Suppressor macrophage treated with lipopolysaccharide for 1 hour (primary cell): Measurements from ENCODE around the gene TACO1.

Experiments
- DNase-seq, 3 donors: peaks; one replicate each; pipeline ENCODE4 v3.0.0-alpha.2; 2020 to 2022

The TACO1 gene

DNA sequence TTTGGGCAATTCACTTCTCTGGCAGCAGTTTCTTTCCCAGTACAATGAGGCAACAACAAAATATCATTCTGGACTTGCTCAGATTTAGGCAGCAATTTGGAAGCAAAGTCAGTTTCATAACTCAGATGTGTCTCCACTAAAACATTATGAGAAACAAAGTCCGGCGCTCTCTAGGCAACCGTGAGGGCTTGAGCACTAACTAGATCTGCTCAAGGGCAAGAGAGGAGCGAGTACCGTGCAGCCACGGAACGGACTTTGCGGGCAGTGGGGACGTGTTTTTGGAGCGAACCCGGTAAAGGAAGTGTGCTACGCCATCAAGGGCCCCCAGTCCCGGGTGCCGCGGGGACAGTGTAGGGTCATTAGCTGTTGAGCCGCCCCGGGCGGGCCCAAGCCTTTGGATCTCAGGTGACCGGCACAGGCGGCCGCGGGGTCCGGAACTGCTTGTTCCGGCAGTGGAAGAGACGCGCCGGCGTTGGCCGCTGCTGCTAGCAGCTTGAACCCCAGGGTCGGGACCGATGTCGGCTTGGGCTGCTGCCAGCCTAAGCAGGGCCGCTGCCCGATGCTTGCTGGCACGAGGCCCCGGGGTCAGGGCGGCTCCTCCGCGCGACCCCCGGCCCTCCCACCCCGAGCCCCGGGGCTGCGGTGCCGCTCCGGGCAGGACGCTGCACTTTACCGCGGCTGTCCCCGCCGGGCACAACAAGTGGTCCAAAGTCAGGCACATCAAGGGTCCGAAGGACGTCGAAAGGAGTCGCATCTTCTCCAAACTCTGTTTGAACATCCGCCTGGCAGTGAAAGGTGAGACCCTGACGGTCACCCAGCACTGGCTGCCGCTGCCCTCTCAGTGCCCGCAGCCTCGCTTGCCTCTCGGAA, at the start of gene TACO1:
TSS of gene TACO1 (plus strand) at position 327 of the 870 bp plus-strand sequence. CDS start at position 516, 189 bp downstream.
- DNase-seq, result peak; percentile 79 to 91 (median 86)

DNA sequence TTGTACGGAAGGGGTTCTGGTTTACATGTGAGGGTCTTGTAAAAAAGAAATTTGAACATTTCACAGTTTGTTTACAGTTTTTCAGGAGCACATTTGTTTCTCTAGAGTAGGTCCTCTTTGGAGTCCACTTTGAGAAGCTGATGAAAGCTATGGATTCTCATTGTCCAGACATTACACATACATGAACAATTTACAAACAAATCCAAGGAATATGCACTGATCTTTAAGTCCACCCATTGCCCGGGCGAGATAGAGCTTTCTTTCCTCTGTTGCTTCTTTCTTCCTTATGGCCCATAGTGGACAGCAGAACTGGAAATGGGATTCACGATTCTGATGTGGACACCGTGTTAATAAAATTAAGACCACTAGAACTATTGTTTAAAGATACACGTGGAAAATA, 48.5 kb upstream of the TACO1 start:
- DNase-seq, result no peak

DNA sequence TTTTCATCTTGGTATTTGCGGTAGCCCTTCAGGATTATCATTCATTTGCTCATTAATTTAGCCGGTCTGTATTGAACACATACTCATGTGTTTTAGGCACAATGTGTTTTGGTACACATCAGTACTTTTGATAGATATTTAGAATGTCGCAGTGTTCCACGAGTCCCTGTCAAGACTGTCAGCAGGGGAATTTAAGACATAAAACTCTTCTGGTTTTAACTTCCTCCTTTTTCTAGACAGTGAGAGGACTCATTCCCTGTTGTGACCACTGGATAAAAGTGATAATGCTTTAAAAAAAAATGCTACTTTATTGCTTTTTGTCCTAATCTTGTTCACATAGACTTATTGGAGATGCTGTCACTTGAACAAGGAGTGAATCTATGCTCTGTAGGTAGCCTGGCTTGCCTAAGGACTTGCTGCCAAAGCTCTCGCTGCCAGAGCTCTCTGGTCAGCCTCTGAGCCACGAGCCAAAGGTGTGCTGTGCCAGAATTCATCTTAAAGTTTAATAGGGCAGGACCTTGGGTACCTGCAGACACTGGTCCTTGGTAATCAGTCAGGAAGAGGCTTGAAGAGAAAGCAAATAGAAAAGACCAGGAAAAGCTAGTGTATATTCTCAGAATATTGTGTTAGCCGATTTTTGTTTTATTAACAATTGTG, 45.1 kb upstream of the TACO1 start:
- DNase-seq, result peak; percentile 28 to 54 (median 47)

DNA sequence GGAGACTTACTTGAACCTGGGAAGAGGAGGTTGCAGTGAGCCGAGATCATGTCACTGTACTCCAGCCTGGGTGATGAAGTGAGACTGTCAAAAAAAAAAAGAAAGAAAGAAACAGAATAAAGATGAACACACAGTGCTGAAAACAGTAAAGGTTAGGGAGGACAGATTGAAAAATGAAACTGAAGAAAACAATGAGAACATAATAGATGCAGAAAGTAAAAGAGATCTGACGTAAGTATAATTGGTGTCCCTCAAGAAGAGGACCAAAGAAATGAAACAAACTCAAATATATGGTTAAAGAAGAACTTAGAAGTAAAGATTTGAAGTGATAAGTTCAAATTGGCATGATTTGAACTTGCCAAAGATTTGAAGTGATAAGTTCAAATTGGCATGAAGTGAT, 43.3 kb upstream of the TACO1 start:
- DNase-seq, result no peak

GRCh38 chr17:63558441-63558840, 42.3 kb upstream of the TACO1 start:
- no peak for DNase-seq

GRCh38 chr17:63561819-63562218, 38.9 kb upstream of the TACO1 start:
- DNase-seq, result no peak

GRCh38 chr17:63563339-63563738, 37.4 kb upstream of the TACO1 start:
- no peak for DNase-seq

GRCh38 chr17:63564562-63564961, 36.1 kb upstream of the TACO1 start:
- no peak for DNase-seq

GRCh38 chr17:63567229-63567628, 33.5 kb upstream of the TACO1 start:
- no peak for DNase-seq

DNA sequence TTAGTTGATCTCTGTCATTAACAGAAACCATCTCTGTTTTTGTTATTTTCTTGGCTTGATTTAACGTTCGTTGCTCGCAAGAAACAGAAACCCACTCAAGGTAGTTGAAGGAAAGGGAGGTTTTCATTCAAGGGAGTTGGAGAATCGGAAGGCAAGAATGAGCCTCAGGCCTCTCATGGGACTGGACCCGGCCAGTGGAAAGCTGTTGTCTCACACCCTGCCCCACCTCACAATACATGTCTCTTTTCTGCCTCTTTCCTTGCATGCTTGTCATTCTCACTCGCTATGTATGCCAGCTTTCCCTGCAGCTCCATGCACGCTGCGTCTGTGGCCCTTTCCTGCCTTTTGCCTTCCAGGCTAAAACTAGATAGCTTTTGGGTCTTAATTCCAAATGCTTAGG, 32.1 kb upstream of the TACO1 start:
- DNase-seq, result no peak

DNA sequence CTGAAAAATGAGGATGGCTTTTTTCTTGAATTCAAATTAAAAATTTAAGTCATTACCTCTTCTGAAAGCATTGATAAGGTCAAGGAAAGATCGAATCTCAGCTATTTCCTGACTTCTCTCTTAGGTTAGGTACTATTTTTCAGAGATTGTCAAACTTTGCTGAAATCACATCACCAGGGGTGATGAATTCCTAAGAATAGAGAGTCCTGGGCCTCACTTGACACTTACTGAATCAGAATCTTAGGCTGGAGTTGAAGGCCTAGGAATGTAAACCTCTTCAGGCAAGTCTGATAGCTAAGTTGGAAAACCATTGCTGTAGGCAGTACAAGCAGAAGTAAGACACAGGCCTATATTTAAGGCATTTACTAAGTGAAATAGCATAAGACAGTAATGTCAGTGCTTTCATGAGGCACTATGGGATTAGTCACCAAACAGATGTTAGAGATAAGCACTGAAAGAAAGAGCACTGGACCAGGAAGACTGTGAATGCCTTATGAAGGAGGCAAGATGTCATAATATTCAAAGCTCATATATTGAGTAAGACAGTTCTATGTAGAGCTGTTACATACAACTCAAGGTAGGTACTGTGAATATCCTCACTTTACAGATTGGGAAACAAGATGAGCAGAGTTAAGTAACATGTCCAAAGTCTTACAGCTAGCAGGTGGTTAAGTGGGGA, 28.9 kb upstream of the TACO1 start:
- DNase-seq, result peak in 2 of 3 donors; percentile 5 to 28

GRCh38 chr17:63573634-63574033, 27.1 kb upstream of the TACO1 start:
- DNase-seq, result peak in 1 of 3 donors; percentile 13

DNA sequence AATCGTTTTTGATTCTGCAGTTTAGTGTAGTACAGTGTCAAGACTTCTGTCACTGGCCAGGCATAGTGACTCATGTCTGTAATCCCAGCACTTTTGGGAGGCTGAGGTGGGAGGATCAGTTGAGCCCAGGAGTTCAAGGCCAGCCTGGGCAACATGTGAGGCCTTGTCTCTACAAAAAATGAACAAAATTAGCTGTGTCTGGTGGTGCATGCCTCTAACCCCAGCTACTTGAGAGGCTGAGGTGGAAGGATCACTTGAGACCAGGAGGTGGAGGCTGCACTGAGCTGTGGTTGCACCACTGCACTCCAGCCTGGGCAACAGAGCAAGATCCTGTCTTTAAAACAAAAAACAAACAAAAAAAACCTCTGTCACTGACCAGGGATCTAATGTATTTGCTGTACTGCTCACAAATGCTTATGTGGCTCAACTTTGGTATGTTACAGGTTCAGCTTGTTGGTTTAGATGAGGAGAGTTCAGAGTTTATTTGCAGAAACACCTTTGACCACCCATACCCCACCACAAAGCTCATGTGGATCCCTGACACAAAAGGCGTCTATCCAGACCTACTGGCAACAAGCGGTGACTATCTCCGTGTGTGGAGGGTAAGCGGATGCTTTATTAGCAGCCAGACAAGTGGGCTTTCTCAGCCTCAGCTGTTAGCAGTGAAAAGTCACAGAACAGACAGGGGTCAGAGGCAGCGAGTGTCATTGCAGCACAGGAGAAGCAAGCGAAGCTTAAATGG, 22.5 kb upstream of the TACO1 start:
- no peak for DNase-seq

DNA sequence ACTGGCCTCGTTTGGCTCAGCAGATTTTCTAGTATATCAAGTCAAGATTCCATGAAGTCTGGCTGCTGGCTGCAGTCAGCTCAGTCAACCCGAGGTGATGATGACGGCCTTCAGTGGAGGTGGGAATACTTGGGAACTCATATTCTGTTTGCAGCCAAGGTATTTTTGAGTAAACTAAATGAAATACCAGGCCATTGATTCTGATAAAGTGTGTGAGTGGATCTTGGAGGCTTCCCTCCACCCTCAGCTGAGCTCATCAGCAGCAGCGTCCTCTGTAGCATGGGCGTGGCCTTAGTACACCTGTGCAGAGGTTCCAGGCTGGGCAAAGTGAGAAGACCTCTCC, 22.0 kb upstream of the TACO1 start:
- no peak for DNase-seq

- no peak for DNase-seq
Measured at GRCh38 chr17:63579633-63580032, 21.1 kb upstream of the TACO1 start.

DNA sequence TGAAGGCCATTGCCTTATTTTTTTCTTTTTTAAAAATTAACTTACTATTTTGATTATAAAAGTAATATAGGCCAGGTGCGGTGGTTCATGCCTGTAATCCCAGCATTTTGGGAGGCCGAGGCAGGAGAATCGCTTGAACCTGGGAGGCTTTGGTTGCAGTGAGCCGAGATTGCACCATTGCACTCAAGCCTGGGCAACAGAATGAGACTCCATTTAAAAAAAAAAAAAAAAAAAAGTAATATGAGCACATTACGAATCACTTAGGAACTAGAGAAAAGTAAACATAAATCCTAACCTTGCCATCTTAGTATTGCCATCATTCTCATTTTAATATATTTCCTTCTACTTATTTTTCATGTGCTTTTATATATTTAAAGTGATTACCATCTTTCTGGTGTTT, 12.9 kb upstream of the TACO1 start:
- no peak for DNase-seq

- DNase-seq, result no peak
Measured at GRCh38 chr17:63588797-63589196, 11.9 kb upstream of the TACO1 start.

- DNase-seq, result no peak
Measured at GRCh38 chr17:63589646-63590045, 11.0 kb upstream of the TACO1 start.

DNA sequence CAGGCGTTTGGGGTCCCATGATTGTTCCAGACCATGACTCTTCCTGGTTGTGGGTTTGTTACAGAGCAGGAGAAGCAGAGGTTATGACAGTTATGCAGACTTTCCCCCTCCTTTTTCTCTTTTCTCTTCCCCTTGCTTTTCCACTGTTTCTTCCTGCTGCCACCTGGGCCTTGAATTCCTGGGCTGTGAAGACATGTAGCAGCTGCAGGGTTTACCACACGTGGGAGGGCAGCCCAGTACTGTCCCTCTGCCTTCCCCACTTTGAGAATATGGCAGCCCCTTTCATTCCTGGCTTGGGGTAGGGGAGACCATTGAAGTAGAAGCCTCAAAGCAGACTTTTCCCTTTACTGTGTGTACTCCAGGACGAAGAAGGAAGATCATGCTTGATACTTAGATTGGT, 7.9 kb upstream of the TACO1 start:
- DNase-seq, result no peak

DNA sequence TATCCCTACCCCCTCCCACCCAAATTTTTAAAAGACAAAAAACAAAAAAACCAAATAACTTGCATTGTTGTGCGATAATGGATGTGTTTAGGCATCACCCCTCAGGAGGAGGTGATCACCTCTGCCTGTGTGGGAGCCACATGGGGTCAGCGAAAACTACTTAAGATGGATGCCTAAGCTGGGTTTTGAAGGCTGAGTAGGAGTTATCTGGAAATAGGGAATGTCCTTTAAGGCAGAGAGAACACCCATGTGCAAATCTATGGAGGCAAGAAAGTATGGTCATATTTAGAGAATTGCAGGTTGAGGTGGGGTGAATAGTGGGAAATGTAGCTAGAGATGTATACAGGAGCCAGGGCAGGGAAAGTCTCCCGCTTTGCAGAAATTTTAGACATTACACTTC, 5.6 kb upstream of the TACO1 start:
- DNase-seq, result no peak

DNA sequence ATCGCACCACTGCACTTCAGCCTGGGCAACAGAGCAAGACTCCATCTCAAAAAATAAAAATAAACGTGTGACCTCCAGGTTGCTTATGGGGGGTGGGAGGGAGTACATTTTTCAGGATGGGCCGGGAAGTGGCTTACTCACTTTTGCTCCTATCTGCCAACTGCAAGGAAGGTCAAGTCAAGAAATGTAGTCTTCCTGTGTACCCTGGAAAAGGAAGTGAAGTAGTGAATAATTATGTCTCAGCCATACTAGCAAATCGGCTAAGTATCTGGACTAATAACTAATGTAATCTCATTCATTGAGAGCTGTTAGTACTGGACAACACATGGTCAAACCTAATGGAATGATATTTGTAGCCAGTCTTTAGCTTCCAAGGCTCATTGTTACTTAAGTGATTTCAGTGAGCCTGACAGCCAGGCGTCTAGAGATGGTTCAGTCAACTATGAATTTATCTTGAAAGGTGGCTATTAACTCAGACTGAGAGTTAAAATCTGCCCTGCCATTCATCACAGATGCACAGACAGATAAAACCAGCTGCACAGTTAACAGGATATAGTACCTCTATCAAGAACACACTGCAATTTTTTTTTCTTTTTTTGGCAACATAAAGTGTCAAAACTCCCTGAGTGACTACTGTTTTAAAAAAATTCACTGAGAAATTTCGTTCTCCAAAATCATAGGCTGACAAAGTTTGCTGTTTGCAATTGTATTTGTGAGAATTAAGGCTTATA, 3.7 kb upstream of the TACO1 start:
- DNase-seq, result no peak

GRCh38 chr17:63598281-63598680, 2.4 kb upstream of the TACO1 start:
- DNase-seq, result no peak
